Esophagus squamous epithelium (tissue), 4 donors: ENCODE data around the gene NPIPA7.
"Not testable (repeated sequence)": the region's sequence is repeated elsewhere in the genome, so short reads cannot be mapped to it uniquely, and the experiment has no call there.

ENCODE experiments used
- CTCF ChIP-seq, 6 experiments: fragments of 450-650 bp in 4 of 6; fragments of 200-600 bp in 2 of 6; sonication (generic) in 2 of 6; IDR thresholded peaks; one replicate each; pipeline ENCODE4 v1.5.1; 2016 to 2019; ENCODE audit warnings: antibody characterized with exemption in 6 of 6, mild to moderate bottlenecking in 4 of 6, moderate library complexity in 4 of 6
- POLR2A ChIP-seq, 4 donors: fragments of 450-650 bp; IDR thresholded peaks; one replicate each; pipeline ENCODE4 v1.6.1; 2017; ENCODE audit warnings: antibody characterized with exemption in 4 of 4, mild to moderate bottlenecking in 4 of 4, moderate library complexity in 3 of 4

GRCh38 chr16:16364100-16364499, 14.8 kb upstream of the NPIPA7 start:
- not testable (repeated sequence) for TF ChIP-seq CTCF, POLR2A (IDR thresholded peaks at IDR 0.05)
